Natural killer cell (primary cell): ENCODE measurements around the gene PLOD1. TPM values are rescaled to one million over a fixed set of nuclear protein-coding genes. Genes with fewer than 3 reads are reported as not detected.

Source experiments
- ATAC-seq, 3 donors: fragments of 150-1000 bp in 2 of 3; fragments of 200-7000 bp in 1 of 3; cut with Tn5 transposase; 1 replicate in 1 of 3; 2 replicates in 2 of 3; pipeline ENCODE4 v1.10.0; 2021; ENCODE audit warnings: mild to moderate bottlenecking in 2 of 3, moderate library complexity in 2 of 3
- DNase-seq, 2 donors: peaks; one replicate each; pipeline versions ENCODE4 v3.0.0 to v3.0.0-alpha.2; 2013 to 2021; ENCODE audit warnings: mixed read lengths in 1 of 2
- H3K27ac ChIP-seq: one replicate; pipeline ENCODE4 v1.5.1; 2013; ENCODE audit warnings: mild to moderate bottlenecking, low read length
- H3K27me3 ChIP-seq: one replicate; pipeline ENCODE4 v1.6.1; 2013; ENCODE audit warnings: low read length; ENCODE audit not compliant: control insufficient read depth, insufficient read depth
- H3K36me3 ChIP-seq: one replicate; pipeline ENCODE4 v1.6.1; 2013; ENCODE audit warnings: low read length; ENCODE audit not compliant: control insufficient read depth, insufficient read depth
- H3K4me1 ChIP-seq: one replicate; pipeline ENCODE4 v1.6.1; 2013; ENCODE audit warnings: low read length; ENCODE audit not compliant: control insufficient read depth, insufficient read depth
- H3K4me3 ChIP-seq: one replicate; pipeline ENCODE4 v1.5.1; 2013; ENCODE audit warnings: low read length
- H3K9me3 ChIP-seq: one replicate; pipeline ENCODE4 v1.6.1; 2013; ENCODE audit warnings: low read length; ENCODE audit not compliant: control insufficient read depth, insufficient read depth
- H3K27ac Mint-ChIP-seq, 2 donors: one replicate each; pipeline ENCODE4 v1.8.0; 2022; ENCODE audit warnings: mild to moderate bottlenecking in 2 of 2, mixed read lengths in 2 of 2, moderate library complexity in 1 of 2
- H3K27me3 Mint-ChIP-seq, 2 donors: one replicate each; pipeline ENCODE4 v1.8.0; 2022; ENCODE audit warnings: low read depth in 2 of 2, mixed read lengths in 2 of 2
- H3K36me3 Mint-ChIP-seq: one replicate; pipeline ENCODE4 v1.8.0; 2022; ENCODE audit warnings: mixed read lengths
- H3K4me1 Mint-ChIP-seq, 2 donors: one replicate each; pipeline ENCODE4 v1.8.0; 2022; ENCODE audit warnings: mixed read lengths in 2 of 2
- H3K4me3 Mint-ChIP-seq: one replicate; pipeline ENCODE4 v1.8.0; 2022; ENCODE audit warnings: mild to moderate bottlenecking, moderate library complexity, mixed read lengths
- H3K9me3 Mint-ChIP-seq, 2 donors: one replicate each; pipeline ENCODE4 v1.8.0; 2022; ENCODE audit warnings: mixed read lengths in 2 of 2
- CTCF ChIP-seq: fragments of 200-600 bp; IDR thresholded peaks from one replicate; pipeline ENCODE4 v1.8.0; 2022; ENCODE audit warnings: antibody characterized with exemption
- WGBS: methylation state at CpG from one replicate; pipeline ENCODE4 v1.1.7; 2013; ENCODE audit warnings: missing lambda C conversion rate; ENCODE audit not compliant: insufficient coverage; 5-methylcytosine and 5-hydroxymethylcytosine counted together
- intact Hi-C: fragments of 100-400 bp; cut with micrococcal nuclease; formaldehyde crosslinking; loops from one replicate; pipeline ENCODE4 v1.14.2; 2022
- total RNA-seq, 4 donors: library from RNA; stranded (reverse); fragments of 120-200 nt in 1 of 4; gene quantifications; one replicate each; pipeline versions ENCODE4 v1.2.3 to v1.2.4, GENCODE V29; 2013 to 2022

The PLOD1 gene
- total RNA-seq, 3 donors from 2014 or later (not counting 1 experiment from before 2014, with no cell fraction given) = 69.8 to 80.5 (median 80.4) TPM

- Mint-ChIP-seq H3K27ac (no peak overlapping the region), H3K9me3 (no peaks in the 10 kb centered on the region), H3K36me3 (peaks cover 7% of the 10 kb centered on the region), H3K27me3 (no peaks in the 10 kb centered on the region), H3K4me1 (peaks cover 6 to 14% of the 10 kb centered on the region in 2 donors), H3K4me3 (no peak overlapping the region)
- Histone ChIP-seq H3K27me3 (no peaks in the 10 kb centered on the region), H3K27ac (no peak overlapping the region), H3K4me1 (peaks cover 17% of the 10 kb centered on the region), H3K4me3 (no peak overlapping the region), H3K9me3 (no peaks in the 10 kb centered on the region), H3K36me3 (peaks cover 26% of the 10 kb centered on the region)
- intact Hi-C loops = no loop called here
- WGBS = 94% methylated on average over 14 of the region's 14 CpGs
- DNase-seq = no peak
- TF ChIP-seq CTCF = no peak
- no peak for ATAC-seq
Observed at GRCh38 chr1:12022036-12022435, 87.5 kb downstream of the PLOD1 start.

Other genes with a start within 250 kb of the PLOD1 start
- 10 to 100 TPM; 10.9 to 24.9 (median 12.1) TPM for gene DRAXIN, start 243.0 kb upstream of the PLOD1 start, total RNA-seq
- 100 to 1,000 TPM in 2 of 3 donors, 10 to 100 TPM in 1; 94.6 to 122 (median 104) TPM for gene AGTRAP, start 198.6 kb upstream of the PLOD1 start, total RNA-seq
- gene C1orf167, start 172.5 kb upstream of the PLOD1 start, total RNA-seq = under 1 TPM in 1 of 3 donors, not detected in 2; 0.15 TPM
- 10 to 100 TPM; 61.8 to 78.4 (median 69.5) TPM for gene MTHFR, start 128.8 kb upstream of the PLOD1 start, total RNA-seq
- gene CLCN6, start 128.5 kb upstream of the PLOD1 start, total RNA-seq = 10 to 100 TPM; 21.4 to 28.6 (median 25.6) TPM
- gene NPPA, start 86.9 kb upstream of the PLOD1 start, total RNA-seq = not detected
- not detected for gene NPPB, start 75.8 kb upstream of the PLOD1 start, total RNA-seq
- 10 to 100 TPM; 32.0 to 44.8 (median 40.4) TPM for gene KIAA2013, start 8.3 kb upstream of the PLOD1 start, total RNA-seq
- gene MFN2, start 45.7 kb downstream of the PLOD1 start, total RNA-seq = 10 to 100 TPM; 54.7 to 65.9 (median 55.8) TPM
- gene MIIP, start 84.8 kb downstream of the PLOD1 start, total RNA-seq = 10 to 100 TPM; 27.2 to 28.5 (median 27.9) TPM
- gene TNFRSF8, start 128.6 kb downstream of the PLOD1 start, total RNA-seq = 1 to 10 TPM in 1 of 3 donors, under 1 TPM in 2; 0.34 to 1.7 (median 0.50) TPM
- gene TNFRSF1B, start 232.3 kb downstream of the PLOD1 start, total RNA-seq = 100 to 1,000 TPM; 152 to 173 (median 172) TPM